Stimulated activated CD4-positive, alpha-beta T cell treated with anti-CD3 and anti-CD28 coated beads, Interleukin-2, amount 100 ng/mL, for 4 hours (primary cell): ENCODE measurements around the gene IQCE.

ENCODE experiments used
- DNase-seq: peaks from one replicate; pipeline ENCODE4 v3.0.0-alpha.2; 2020; ENCODE audit warnings: low read depth

The IQCE gene, protein sequence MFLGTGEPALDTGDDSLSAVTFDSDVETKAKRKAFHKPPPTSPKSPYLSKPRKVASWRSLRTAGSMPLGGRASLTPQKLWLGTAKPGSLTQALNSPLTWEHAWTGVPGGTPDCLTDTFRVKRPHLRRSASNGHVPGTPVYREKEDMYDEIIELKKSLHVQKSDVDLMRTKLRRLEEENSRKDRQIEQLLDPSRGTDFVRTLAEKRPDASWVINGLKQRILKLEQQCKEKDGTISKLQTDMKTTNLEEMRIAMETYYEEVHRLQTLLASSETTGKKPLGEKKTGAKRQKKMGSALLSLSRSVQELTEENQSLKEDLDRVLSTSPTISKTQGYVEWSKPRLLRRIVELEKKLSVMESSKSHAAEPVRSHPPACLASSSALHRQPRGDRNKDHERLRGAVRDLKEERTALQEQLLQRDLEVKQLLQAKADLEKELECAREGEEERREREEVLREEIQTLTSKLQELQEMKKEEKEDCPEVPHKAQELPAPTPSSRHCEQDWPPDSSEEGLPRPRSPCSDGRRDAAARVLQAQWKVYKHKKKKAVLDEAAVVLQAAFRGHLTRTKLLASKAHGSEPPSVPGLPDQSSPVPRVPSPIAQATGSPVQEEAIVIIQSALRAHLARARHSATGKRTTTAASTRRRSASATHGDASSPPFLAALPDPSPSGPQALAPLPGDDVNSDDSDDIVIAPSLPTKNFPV

GRCh38 chr7:2558629-2559282, at the start of gene IQCE:
TSS of gene IQCE (plus strand) at chr7:2558979. CDS start at chr7:2559182, 203 bp downstream.
- peak; percentile 80 for DNase-seq

DNA sequence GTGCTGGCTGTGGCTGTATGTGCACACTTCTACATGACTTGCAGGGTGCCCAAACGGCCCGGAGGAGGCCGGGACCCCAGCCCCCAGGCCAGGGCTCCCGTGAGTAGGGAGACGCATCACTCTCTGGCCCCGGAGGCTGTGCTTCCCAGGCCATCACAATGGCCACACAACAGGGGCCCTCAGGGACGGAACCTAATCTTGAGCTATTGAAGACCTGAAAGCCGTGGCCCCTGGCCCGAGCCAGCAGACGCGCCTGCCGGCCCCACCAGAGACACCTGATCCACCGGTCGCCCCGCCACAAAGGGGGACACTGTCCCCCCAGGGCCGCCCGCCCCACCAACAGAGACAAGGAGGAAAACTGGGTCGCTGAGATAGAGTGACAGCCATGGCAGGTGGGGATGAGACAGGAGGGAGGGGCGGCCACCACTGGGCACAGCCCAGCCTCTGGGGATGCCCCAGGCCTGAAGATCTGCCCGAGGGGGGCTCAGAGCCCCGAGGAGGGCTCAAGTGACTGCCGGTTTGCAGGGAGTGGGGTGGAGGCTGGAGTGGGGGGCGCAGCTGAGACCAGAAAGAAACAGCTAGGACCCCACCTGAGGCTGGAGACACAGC, 49.4 kb upstream of the IQCE start:
- no peak for DNase-seq

GRCh38 chr7:2510130-2510776, 48.5 kb upstream of the IQCE start:
- no peak for DNase-seq

- no peak for DNase-seq
Measured at GRCh38 chr7:2510909-2511768, 47.6 kb upstream of the IQCE start.

DNA sequence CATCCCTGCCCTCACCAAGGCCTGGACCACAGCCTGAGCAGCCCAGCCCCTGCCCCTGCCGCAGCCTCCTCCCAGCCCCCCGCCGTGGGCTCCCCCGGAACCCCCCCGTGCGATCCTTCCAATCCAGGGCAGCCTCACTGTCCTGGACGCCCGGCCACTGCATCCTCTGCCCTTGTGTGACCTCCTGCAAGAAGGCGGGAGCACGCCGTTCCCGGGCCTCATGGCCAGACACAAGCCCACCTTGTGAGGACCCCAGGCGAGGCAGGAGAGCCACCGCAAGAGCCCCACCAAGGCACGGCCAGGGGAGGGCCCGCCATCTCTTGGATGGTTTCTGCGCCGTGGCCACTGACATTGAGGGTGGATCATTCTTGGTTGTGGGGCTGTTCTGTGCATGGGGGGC, 47.0 kb upstream of the IQCE start:
- no peak for DNase-seq

DNA sequence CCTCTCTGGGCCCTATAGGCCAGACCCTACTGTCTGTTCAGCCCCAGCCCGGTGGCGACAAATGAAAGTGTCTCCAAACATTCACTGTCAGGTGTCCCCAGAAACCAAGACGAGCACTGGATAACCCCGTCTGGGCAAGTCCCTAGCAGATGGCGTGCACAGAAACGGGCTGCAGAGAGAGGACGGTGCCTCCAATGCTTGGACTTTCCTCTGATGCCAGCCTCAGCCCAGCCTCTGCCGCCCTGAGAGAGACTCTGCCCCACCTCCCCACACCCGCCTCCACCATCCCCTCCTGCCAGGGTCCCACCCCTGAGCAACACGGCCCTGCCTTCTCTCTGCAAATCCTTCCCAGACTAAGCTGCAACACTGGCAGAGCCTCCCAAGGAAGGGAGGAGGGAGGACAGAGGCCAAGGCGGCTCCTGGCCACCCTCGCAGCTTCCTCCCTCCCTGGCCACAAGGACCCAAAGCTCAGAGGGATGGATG, 46.6 kb upstream of the IQCE start:
- no peak for DNase-seq

GRCh38 chr7:2512713-2513112, 46.1 kb upstream of the IQCE start:
- DNase-seq = no peak

DNA sequence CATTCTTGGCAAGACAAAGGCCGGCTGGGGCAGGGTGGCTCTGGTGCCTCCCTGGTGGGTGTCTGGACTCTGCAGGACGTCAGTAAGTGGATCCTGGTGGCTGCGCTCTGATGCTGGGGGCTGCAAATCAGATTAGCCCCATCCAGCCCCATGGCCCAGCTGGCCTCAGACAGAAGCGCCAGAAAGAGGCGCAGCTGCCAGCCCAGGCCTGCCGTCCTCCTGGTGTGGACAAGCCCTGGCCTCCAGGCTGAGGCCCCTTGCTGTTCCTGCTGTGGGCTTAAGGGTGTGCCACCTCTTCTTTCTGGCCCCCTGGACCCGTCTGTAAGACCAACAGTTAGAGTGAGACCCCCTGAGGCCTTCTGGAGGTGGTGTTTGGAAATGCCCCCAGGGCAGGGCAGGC, 45.1 kb upstream of the IQCE start:
- no peak for DNase-seq

DNA sequence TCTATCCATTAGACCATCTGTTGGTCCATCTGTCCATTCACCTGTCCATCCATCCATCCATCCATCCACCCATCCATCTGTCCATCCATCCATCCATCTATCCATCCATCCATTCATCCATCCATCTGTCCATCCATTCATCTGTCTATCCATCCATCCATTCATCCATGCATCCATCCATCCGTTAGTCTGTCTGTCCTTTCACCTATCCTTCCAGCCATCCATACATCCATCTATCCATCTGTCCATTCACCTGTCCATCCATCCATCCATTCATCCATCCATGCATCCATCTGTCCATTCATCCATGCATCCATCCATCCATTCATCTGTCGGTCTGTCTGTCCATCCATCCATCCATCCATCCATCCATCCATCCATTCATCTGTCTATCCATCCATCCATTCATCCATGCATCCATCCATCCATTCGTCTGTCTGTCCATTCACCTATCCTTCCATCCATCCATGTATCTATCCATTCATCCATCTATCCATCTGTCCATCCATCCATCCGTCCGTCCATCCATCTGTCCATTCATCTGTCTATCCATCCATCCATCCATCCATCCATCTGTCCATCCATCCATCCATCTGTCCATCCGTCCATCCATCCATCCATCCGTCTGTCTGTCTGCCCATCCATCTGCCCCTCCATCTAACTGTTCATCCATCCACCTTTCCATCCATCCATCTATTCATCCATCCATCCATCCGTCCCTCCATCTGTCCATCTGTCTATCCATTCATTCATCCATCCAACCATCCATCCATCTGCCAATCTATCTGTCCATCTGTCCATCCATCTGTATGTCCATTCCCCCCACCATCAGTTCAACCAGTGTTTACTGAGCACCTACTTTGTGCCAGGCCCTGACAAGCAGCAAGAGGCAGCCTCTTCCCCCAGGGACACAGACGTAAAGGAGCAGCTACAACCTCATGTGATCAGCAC, 44.0 kb upstream of the IQCE start:
- DNase-seq = no peak

- DNase-seq = no peak
Measured at GRCh38 chr7:2515424-2516193, 43.2 kb upstream of the IQCE start.

DNA sequence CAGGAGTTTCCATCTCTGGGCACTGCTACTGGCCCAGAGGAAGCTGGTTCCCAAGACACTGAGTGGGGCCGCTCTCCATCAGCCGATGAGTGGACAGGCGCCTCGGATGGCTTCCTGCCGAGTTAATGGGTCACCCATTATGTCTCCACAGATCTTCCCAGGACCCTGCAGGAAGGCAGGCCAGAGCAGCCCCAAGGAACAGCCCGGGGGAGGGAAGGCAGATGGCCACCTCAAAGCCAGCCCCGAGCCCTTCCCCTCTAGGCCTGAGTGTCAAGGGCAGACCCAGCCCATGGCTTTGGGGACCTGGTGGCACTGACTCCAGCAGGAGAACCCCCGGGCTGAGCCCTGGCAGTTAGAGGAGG, 42.6 kb upstream of the IQCE start:
- DNase-seq = no peak

- DNase-seq = no peak
Measured at GRCh38 chr7:2517026-2517425, 41.8 kb upstream of the IQCE start.

DNA sequence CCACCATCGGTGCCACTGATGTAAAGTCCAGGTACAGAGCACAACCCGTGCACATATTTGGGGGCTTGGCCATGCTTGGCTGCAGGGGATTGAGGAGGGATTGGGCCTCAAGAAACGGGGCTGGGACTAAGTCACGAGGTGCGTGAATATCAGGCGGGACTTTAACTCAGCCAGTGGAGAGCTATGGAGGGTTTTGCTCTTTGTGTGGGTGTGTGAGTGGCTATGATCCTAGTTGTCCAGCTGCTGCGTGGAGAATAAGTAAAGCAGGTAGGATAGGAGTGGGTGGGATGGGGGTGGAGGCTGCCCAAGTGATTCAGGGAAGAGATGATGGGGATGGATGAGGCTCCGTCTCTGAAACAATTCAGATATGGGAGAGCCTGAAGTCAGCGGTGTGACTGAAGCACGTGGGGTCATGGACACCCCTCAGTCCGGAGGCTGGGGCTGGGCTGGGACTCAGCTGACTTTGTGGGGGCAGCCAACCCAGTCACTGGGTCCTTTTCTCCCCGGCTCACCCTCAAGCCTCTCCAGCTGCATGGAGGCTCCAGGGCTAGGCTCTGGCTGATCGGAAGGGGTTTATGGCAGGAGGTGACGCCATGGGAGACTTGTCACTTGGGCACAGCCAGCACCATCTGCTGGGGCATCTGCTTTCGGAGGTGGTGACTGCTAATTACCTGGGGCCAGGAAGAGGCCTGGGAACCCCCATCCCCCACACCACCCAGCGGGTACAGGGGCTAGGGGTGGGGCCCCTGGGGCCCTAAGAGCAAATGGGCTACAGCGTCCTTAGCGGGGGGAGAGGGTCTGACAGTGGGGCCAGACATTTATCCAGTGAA, 40.9 kb upstream of the IQCE start:
- no peak for DNase-seq

GRCh38 chr7:2518737-2519118, 40.1 kb upstream of the IQCE start:
- DNase-seq = no peak

DNA sequence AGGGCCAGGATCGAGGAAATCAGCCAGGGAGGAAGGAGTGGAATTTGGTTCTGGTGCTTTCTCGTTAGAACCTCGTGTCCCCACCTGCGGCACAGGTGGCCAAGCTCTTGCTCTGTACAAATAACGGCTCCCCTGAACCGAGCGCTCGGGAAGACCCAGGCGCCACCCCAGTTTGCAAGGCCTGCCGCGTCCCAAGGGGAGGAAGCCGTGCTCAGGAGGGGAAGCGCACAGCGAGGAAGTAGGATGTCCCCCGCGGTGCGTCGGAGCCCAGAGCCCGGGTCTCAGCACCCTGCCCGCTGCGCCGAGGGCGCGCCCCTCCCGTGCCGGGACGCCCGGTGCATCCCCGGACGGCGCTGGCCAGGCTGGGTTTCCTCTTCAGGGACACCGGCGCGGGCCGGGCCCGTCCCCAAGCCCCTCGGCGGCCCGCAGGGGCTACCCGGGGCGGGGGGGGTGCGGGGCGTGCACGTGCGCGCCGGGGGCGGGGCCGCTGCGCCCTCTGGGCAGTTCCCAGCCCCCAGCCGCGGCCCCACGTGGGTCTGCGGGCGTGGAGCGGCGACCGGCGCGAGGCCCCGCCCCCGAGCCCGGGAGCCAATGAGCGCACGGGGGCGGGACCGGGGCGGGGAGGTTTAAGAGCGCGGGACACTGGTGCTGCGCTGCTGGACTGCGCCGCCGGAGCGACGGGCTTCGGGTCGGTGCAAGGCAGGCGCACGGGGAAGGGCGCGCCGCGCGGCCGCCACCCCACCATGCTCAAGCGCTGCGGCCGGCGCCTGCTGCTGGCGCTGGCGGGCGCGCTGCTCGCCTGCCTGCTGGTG, 39.5 kb upstream of the IQCE start, which contains the start of gene LFNG:
LFNG (plus strand) TSS at position 656 of the 812 bp plus-strand sequence; CDS start at position 744, 88 bp downstream.
- peak; percentile 77 for DNase-seq

GRCh38 chr7:2520131-2520760, 38.5 kb upstream of the IQCE start:
- no peak for DNase-seq
